ENCODE results near the gene CLEC3B.
A peak's percentile ranks its signal among the peaks of the same experiment; 100 is the strongest.

Gene CLEC3B

DNA sequence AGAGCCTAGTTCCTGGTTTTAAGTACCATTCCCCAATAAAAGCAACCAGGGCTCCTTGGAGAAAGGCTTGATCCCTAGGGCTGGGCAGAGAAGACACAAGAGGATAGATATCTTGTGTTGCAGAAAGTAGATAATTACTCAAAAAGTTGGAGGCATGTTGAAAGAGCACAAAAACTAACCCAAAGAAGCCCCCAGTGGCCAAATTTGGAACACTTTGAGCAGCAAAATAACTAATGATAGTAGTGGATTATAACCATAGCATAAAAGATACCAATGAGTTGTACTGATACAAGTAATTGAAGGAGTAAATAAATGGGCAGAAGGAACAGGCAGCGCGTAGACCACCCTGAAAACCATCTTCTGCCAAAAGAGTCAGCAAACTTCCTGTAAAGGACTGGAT lies 38.0 kb upstream of the CLEC3B start:
- no peak overlapping the region for H3K4me3 ChIP-seq (ENCODE audit: low read length)
- TF ChIP-seq, protein P1, sequence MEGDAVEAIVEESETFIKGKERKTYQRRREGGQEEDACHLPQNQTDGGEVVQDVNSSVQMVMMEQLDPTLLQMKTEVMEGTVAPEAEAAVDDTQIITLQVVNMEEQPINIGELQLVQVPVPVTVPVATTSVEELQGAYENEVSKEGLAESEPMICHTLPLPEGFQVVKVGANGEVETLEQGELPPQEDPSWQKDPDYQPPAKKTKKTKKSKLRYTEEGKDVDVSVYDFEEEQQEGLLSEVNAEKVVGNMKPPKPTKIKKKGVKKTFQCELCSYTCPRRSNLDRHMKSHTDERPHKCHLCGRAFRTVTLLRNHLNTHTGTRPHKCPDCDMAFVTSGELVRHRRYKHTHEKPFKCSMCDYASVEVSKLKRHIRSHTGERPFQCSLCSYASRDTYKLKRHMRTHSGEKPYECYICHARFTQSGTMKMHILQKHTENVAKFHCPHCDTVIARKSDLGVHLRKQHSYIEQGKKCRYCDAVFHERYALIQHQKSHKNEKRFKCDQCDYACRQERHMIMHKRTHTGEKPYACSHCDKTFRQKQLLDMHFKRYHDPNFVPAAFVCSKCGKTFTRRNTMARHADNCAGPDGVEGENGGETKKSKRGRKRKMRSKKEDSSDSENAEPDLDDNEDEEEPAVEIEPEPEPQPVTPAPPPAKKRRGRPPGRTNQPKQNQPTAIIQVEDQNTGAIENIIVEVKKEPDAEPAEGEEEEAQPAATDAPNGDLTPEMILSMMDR (conservative IDR thresholded peaks at IDR 0.05; ENCODE audit: low read depth, low read length) = peak; percentile 59
- DNase-seq (ENCODE audit: low read depth) = no peak

DNA sequence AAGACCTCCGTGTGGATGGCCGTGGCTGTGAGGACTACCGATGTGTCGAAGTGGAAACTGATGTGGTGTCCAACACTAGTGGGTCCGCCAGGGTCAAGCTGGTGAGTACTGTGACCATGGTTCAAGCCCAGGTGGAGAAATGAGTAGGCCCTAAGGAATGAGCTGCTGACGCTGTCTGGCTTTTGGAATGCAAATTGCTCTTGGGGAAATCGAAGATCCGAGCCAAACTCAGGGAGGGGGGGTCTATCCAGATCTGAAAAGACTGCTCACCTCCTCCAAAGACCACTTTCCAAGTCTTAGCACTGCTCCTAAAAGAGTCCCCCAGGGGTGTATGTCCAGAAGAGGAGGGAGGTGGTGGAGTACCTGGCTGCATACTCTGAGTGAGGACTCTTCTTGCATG lies 37.0 kb upstream of the CLEC3B start:
- no peak overlapping the region for H3K4me3 ChIP-seq (ENCODE audit: low read length)
- no peak for DNase-seq (ENCODE audit: low read depth)
- TF ChIP-seq, protein P1 (conservative IDR thresholded peaks at IDR 0.05; ENCODE audit: low read depth, low read length) = no peak

DNA sequence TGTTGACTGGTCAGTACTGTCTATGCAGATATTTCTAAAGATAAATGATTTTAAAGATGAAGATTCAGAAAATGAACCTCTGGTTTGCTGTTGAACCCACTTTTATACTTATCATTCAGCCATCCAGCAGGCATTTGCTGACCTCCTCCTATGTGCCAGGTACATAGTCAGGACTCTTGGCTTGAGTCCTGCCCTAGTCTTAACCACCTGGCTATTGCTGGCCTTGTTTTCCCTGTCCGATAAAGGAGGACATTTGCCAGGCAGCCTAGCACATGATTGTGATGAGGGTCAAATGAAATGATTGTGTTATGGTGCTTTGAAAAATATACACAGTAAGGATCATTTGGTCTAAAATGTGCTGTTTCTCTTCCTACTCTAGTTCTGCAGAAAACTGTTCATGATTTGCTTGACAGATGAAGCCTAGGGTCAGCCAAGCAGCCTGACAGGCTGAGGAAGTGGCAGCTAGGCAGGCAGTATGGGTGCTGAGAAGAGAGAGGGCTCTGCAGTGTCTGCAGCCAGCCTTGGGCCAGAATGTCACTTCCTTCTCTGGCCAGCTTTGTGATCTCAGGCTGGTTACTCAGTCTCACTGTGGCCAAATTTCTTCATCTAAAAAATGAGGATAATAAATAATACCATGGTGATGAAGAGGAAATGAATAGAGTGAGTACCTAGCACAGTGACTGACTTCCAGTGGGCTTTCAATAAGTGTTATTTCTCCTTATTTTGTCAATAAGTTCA lies 36.3 kb upstream of the CLEC3B start:
- DNase-seq (ENCODE audit: low read depth) = no peak
- H3K4me3 ChIP-seq (ENCODE audit: low read length) = no peak overlapping the region
- TF ChIP-seq, protein P1 (conservative IDR thresholded peaks at IDR 0.05; ENCODE audit: low read depth, low read length) = no peak

DNA sequence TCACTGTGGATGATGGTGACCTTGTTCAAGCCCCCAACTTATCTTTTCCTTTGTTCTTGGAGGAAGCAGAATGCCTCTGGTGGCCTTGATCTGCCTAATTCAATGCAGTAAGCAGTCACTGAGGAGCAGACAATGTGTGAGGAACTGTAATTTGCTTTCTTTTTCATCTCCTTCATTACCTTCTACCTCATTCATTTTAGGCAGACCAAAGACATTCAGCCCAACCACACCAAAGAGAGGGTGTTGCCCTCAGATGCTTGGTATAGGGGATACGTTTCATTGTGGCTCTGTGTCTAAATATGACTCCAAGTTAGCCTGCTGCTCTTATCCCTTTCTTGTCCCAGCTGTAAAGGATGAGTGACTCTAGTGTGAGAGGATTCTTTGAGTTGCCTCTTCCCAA lies 34.8 kb upstream of the CLEC3B start:
- no peak for DNase-seq (ENCODE audit: low read depth)
- no peak overlapping the region for H3K4me3 ChIP-seq (ENCODE audit: low read length)
- TF ChIP-seq, protein P1 (conservative IDR thresholded peaks at IDR 0.05; ENCODE audit: low read depth, low read length) = no peak

DNA sequence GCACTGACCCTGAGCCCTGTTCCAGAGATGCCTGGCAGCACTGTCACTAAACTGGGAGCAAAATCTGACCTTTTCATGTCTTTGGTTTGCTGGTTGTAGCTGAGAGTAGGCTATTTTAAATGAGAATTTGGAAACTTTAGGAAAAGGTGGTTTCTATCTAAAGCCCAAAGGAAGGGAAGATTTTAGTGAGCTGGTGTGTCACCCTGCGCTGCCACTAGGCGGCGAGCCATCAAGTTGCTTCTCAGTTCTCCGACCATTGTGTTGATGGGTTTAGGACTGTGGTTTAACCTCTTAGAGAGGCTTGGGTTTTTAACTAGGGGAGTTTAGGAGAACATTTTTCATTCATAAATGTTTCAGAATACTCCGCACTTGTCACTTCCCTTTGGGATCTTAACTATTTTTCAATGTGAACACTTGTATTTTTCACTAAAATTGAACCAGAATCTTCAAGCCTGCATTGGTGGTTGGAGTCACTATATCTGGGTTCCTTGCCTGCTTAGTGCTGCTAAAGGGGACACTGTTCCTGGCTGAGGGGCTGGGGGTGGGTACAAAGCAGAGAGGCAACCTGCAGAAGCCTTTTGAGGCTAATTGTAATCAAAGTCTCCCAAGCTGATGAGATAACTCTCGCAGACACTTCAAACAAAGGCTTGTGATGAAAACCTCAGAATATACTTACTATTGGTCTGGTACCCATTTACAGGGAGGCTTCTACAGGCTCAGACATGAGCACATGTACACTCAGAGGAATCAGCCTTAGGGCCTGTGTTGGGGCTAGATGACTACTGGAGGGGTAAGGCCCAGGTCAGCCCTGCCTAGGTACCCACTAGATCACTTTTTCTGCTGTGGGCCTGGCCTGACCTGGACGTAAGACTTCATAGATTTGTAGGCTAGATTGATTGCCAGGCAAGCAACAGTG lies 33.3 kb upstream of the CLEC3B start:
- DNase-seq (ENCODE audit: low read depth) = no peak
- TF ChIP-seq, protein P1 (conservative IDR thresholded peaks at IDR 0.05; ENCODE audit: low read depth, low read length) = peak; percentile 85
- no peak overlapping the region for H3K4me3 ChIP-seq (ENCODE audit: low read length)

DNA sequence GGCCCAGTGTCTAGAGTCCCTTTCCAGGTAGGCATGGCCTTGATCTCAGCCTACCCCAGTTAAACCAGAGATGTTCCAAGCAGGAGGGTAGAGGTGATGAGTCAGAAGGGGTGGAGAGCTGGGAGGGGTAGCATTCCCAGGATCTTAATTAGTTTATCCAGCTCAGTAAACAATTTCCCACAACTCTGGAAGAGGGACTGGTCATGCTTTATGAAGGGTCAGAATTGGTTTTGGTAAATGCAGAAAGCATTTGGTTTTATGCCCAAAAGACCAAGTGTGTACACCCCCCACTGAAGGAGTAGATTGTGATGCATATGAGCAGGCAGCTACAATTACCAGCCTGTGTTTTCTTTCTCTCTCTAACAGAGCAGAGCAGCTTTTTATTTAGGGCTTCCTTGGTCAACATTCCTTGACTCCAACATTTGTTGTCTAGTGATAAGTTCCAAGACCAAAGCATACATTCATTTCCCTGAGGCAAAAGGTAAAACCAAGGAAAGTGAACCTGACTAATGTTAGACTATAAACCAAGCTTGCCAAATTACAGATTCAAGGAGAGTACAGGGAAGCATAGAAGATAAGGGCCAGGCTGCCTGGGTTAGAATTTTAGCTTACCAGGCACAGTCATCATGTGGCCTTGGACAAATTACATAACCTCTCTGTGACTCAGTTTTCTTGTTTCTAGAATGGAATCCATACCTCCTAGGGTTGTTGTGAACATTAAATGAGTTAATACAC lies 32.5 kb upstream of the CLEC3B start:
- DNase-seq (ENCODE audit: low read depth) = no peak
- TF ChIP-seq, protein P1 (conservative IDR thresholded peaks at IDR 0.05; ENCODE audit: low read depth, low read length) = no peak
- H3K4me3 ChIP-seq (ENCODE audit: low read length) = no peak overlapping the region

Measured in retinal pigment epithelial cell (primary cell).